SIG-M5 treated with dmso at 0.1 percent for 504 hours (cell line): ENCODE measurements around the gene MRGPRX4.

ENCODE experiments used
- DNase-seq: peaks from one replicate; lab custom pipeline; 2025; ENCODE audit not compliant: unreplicated experiment; lab: John Stamatoyannopoulos, UW

MRGPRX4 gene

GRCh38 chr11:18204771-18205170, 32.1 kb downstream of the MRGPRX4 start:
- DNase-seq = no peak

GRCh38 chr11:18209058-18209457, 36.4 kb downstream of the MRGPRX4 start:
- DNase-seq = no peak

- DNase-seq = no peak
Observed at GRCh38 chr11:18221274-18221876, 48.7 kb downstream of the MRGPRX4 start.

- DNase-seq = no peak
Observed at GRCh38 chr11:18222814-18223421, 50.3 kb downstream of the MRGPRX4 start.
